WI38 (cell line): ENCODE data around the gene FSD1L.

ENCODE experiments used
- H3K4me3 ChIP-seq: 2 replicates; pipeline ENCODE4 v1.5.1; 2011; ENCODE audit warnings: low read depth, mild to moderate bottlenecking, control low read depth, low read length
- TF ChIP-seq, protein P1 (sequence below): IDR thresholded peaks from 2 replicates; pipeline ENCODE4 v1.5.1; 2012; ENCODE audit warnings: low read depth, mild to moderate bottlenecking, control low read depth, low read length

Gene FSD1L

DNA sequence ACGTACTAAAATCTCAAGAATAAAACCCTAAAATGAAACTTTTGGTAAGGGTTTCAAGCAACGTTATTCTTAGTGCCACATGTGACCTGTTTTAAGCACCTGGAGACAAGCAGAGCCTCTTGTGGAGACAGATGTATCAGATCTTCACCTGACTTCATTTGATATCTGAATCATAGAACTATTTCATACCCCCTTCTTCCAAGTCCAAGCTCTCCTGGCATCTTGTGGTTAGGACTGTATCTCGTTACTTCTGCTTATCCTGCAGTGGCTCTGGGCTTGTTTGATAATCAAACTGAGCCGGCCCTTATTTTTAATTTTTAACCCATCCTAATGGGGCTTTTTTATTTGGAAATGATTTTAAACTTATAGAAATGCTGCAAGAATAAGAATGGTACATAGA, 11.1 kb upstream of the FSD1L start:
- TF ChIP-seq, protein P1, sequence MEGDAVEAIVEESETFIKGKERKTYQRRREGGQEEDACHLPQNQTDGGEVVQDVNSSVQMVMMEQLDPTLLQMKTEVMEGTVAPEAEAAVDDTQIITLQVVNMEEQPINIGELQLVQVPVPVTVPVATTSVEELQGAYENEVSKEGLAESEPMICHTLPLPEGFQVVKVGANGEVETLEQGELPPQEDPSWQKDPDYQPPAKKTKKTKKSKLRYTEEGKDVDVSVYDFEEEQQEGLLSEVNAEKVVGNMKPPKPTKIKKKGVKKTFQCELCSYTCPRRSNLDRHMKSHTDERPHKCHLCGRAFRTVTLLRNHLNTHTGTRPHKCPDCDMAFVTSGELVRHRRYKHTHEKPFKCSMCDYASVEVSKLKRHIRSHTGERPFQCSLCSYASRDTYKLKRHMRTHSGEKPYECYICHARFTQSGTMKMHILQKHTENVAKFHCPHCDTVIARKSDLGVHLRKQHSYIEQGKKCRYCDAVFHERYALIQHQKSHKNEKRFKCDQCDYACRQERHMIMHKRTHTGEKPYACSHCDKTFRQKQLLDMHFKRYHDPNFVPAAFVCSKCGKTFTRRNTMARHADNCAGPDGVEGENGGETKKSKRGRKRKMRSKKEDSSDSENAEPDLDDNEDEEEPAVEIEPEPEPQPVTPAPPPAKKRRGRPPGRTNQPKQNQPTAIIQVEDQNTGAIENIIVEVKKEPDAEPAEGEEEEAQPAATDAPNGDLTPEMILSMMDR = no peak
- H3K4me3 ChIP-seq = no peak overlapping the region

DNA sequence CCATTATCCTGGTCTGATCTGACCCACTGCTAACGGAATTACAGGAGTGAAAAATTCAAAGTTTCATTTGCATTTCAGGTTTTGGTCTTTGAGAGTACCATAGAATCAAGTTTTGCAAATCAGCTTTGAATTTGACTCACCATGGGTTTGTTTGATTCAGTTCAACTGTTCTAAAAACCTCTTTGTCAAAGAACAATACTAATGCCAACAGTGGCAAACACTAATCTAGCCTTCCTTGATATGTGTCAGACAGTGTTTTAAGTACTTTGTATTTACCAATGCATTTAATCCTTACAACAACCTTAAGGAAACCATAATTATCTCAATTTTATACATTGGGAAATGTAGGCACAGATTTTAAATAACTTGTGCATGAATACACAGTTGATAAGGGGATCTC, 10.1 kb upstream of the FSD1L start:
- TF ChIP-seq, protein P1 = no peak

DNA sequence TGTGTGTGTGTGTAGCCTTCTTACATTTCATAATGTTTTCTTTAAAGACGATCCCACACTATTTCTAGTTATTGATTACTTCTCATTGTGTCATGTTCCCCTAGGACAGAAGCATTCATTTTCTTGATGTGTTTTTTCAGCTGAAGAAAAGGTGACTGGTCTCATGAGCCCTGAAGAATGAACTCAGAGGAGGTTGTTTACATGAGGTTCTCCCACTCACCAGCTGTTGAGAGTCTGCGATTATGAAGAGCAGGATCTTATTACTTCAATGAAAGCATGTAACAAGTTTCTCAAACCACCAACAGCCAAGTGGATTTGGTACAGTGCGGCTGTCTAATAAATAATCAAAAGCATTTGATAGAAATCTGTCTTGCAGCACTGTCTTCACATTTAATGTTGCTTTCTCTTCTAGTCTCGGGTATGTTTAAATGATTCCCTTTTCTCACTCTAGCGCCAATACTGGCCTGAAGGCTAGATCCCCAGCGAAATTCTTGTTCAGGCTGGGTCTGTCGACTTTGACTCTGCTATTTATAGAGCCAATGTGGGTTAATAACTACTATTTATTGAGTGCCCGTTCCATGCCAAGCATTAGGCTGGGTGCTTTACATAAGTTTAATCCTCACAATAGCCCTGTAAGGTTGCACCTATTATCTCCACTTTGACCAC, 9.6 kb upstream of the FSD1L start:
- no peak overlapping the region for H3K4me3 ChIP-seq

More for the DNA sequence above, 10.1 kb upstream of the FSD1L start:
- H3K4me3 ChIP-seq = no peak overlapping the region

DNA sequence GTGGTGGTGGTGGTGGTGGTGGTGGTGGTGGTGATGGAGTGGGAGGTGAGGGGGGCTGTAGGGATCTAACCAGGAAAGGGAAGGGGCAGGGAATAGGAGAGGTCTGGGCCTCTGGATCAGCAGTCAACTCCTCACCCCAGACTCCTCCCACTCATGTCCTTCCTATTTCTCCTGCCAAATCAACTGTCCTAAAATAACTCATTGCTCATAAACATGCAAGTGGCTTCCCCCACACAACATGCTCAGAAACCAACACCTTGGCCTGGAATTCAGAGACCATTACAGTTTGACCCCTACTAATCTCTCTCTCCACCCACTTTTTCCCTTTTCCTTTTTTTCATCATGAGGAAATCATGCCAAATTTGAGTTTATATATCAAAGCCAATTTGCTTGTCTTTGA, 8.4 kb upstream of the FSD1L start:
- TF ChIP-seq, protein P1 = no peak
- no peak overlapping the region for H3K4me3 ChIP-seq

More for the DNA sequence above, 9.6 kb upstream of the FSD1L start:
- TF ChIP-seq, protein P1 = no peak

DNA sequence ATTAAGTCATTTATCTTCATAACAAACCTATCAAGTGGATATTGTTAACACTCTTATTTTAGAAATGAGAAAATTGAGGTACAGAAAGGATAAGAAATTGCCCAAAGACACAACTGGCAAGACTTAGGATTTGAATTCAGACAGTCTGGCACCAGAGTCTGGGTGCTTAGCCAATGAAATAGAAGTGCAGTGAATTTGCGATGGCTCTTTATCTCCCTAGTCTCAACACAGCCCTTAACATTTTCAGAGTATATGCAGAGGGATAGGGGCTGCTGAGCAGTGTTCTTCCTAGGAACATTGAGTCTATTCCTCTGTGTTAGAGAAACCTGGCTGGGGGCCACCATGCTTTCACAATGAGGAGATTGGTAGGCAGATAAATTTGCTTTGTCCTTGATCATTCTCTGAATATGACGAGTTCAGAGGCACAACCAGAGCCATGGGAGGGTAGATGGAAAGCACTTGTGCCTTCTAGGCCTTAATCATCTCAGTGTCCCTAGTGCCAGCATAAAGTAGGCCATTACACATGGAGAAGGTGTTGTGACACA, 6.1 kb upstream of the FSD1L start:
- no peak overlapping the region for H3K4me3 ChIP-seq

DNA sequence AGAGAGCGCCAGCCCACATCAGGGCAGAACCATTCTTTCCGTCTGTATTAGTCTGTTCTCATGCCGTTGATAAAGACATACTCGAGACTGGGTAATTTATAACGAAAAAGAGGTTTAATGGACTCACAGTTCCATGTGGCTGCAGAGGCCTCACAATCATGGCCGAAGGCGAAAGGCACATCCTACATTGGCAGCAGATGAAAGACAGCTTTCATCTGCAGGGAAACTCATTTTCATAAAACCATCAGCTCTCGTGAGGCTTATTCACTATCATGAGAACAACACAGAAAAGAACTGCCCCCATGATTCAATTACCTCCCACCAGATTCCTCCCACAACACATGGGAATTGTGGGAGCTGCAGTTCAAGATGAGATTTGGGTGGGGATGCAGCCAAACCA, 4.7 kb upstream of the FSD1L start:
- TF ChIP-seq, protein P1 = no peak

More for the DNA sequence above, 6.1 kb upstream of the FSD1L start:
- TF ChIP-seq, protein P1 = no peak

DNA sequence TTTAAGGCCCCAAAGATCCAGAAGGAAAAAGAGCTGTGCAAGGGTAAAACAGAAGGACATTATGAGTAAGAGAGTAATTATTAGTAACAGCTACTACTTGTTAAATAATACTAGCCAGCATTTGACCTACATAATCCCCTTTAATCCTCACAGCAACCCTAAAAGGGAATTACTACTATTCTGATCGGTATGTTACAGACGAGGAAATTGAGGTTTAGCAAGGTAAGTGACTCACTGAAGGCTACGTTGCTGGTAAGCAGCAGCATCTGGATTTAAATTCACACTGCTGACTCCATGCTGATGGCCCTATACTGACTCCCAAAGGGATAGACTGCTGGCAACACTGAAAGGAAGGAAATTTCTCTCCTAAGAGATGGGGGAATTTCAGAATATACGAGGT, 3.7 kb upstream of the FSD1L start:
- no peak overlapping the region for H3K4me3 ChIP-seq
- TF ChIP-seq, protein P1 = no peak

More for the DNA sequence above, 4.7 kb upstream of the FSD1L start:
- H3K4me3 ChIP-seq = no peak overlapping the region
